A549 (cell line): ENCODE data around the gene PRDX5.

Experiments used
- CTCF ChIP-seq: fragments of >200 bp; sonication (Bioruptor Twin); formaldehyde crosslinking; IDR thresholded peaks from 3 replicates; pipeline ENCODE4 v1.5.1; 2016
- ELK1 ChIP-seq: fragments of 150-350 bp; IDR thresholded peaks from 2 replicates; pipeline ENCODE4 v1.6.1; 2014; ENCODE audit warnings: low read depth, mild to moderate bottlenecking, low read length
- EP300 ChIP-seq, 2 experiments: fragments of >200 bp; sonication (Bioruptor Twin); formaldehyde crosslinking; IDR thresholded peaks; 2 replicates in 1 of 2; 3 replicates in 1 of 2; pipeline ENCODE4 v1.6.1; 2016 to 2017
- HDAC2 ChIP-seq: fragments of 200-600 bp; sonication (generic); IDR thresholded peaks from 2 replicates; pipeline ENCODE4 v1.6.1; 2016
- JUN ChIP-seq, 2 experiments: fragments of >200 bp; sonication (Bioruptor Twin); formaldehyde crosslinking; IDR thresholded peaks; 2 replicates in 1 of 2; 3 replicates in 1 of 2; pipeline ENCODE4 v1.6.1; 2016 to 2017
- NFE2L2 ChIP-seq: fragments of 150-350 bp; conservative IDR thresholded peaks from 2 replicates; pipeline ENCODE4 v1.6.1; 2014; ENCODE audit warnings: low read length
- NR3C1 ChIP-seq: fragments of >200 bp; sonication (Bioruptor Twin); formaldehyde crosslinking; IDR thresholded peaks from 3 replicates; pipeline ENCODE4 v1.6.1; 2017
- POLR2A ChIP-seq: IDR thresholded peaks from 2 replicates; pipeline ENCODE4 v1.6.1; 2012; ENCODE audit warnings: mild to moderate bottlenecking, low read length
- POLR2AphosphoS2 ChIP-seq: conservative IDR thresholded peaks from 2 replicates; pipeline ENCODE4 v1.6.1; 2012; ENCODE audit warnings: low read length, improper control_type of control experiment, inconsistent platforms
- RCOR1 ChIP-seq: fragments of 150-350 bp; IDR thresholded peaks from 2 replicates; pipeline ENCODE4 v1.6.1; 2014; ENCODE audit warnings: antibody characterized with exemption, low read length, low read depth
- USF2 ChIP-seq: fragments of 450-650 bp; IDR thresholded peaks from 2 replicates; pipeline ENCODE4 v1.6.1; 2014; ENCODE audit warnings: antibody characterized with exemption
- ZSCAN20 ChIP-seq: fragments of 250-450 bp; sonication (Bioruptor Pico); IDR thresholded peaks from 2 replicates; pipeline ENCODE4 v1.8.0; 2022; ENCODE audit warnings: mild to moderate bottlenecking, moderate library complexity
- TF ChIP-seq, protein P1 (sequence below): fragments of 250-450 bp; sonication (Bioruptor Pico); IDR thresholded peaks from 2 replicates; pipeline ENCODE4 v1.5.0; 2021; ENCODE audit warnings: mild to moderate bottlenecking, moderate library complexity, borderline replicate concordance

DNA sequence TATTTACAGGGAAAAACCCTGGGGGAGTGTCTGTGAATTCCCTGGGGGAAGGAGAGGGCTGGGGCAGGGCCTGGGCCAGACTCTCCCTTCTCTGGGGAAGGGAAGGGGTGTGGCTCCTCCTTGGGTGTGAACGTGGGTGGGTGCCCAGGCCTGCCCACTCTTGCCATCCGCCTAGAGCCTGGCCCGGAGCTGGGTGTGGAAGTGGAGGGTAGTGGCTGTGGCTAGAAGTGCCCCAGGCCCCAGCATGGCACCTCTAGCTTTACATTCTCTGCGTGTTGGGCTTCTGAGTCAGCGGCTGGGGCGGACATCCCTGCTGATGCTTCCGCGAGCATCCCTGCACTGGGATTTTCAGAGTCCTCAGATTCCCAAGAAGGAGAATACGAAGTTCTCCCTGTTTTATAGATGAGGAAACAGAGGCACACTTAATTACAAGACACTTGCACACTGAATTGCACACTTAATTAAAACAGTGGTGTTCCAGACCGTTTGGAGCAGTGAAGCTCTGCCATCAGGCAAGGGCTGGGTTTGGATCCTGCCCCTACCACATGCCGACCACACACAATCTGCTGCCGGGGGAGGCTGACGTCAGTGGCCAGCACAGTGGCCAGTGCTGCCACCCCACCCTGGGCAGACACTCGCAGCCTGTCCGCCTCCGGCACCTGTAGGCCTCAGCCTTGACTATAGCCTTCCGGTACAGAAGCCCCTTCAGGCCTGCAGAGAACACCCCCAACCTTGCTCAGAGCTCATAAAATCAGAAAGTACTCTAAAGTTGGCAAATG, 41.1 kb upstream of the PRDX5 start:
- no peak for TF ChIP-seq NR3C1
- TF ChIP-seq RCOR1 = no peak
- TF ChIP-seq EP300 (IDR thresholded peaks at IDR 0.05) = no peak
- no peak for TF ChIP-seq POLR2A
- no peak for TF ChIP-seq CTCF
- no peak for TF ChIP-seq ELK1
- peak in 1 of 2 experiments; percentile 37; a peak in 1 of 5 replicates for TF ChIP-seq JUN (IDR thresholded peaks at IDR 0.05)
- TF ChIP-seq ZSCAN20 (CRISPR knock-in tag) = no peak
- TF ChIP-seq POLR2AphosphoS2 = no peak
- TF ChIP-seq HDAC2 = no peak
- TF ChIP-seq USF2 = no peak
- TF ChIP-seq, protein P1, sequence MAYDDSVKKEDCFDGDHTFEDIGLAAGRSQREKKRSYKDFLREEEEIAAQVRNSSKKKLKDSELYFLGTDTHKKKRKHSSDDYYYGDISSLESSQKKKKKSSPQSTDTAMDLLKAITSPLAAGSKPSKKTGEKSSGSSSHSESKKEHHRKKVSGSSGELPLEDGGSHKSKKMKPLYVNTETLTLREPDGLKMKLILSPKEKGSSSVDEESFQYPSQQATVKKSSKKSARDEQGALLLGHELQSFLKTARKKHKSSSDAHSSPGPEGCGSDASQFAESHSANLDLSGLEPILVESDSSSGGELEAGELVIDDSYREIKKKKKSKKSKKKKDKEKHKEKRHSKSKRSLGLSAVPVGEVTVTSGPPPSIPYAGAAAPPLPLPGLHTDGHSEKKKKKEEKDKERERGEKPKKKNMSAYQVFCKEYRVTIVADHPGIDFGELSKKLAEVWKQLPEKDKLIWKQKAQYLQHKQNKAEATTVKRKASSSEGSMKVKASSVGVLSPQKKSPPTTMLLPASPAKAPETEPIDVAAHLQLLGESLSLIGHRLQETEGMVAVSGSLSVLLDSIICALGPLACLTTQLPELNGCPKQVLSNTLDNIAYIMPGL (CRISPR knock-in tag) = no peak
- no peak for TF ChIP-seq NFE2L2
